WI38 (cell line): ENCODE data around the gene ZNF620.

ENCODE experiments used
- H3K4me3 ChIP-seq: 2 replicates; pipeline ENCODE4 v1.5.1; 2011; ENCODE audit warnings: low read depth, mild to moderate bottlenecking, control low read depth, low read length
- TF ChIP-seq, protein P1 (sequence below): IDR thresholded peaks from 2 replicates; pipeline ENCODE4 v1.5.1; 2012; ENCODE audit warnings: low read depth, mild to moderate bottlenecking, control low read depth, low read length

The ZNF620 gene

DNA sequence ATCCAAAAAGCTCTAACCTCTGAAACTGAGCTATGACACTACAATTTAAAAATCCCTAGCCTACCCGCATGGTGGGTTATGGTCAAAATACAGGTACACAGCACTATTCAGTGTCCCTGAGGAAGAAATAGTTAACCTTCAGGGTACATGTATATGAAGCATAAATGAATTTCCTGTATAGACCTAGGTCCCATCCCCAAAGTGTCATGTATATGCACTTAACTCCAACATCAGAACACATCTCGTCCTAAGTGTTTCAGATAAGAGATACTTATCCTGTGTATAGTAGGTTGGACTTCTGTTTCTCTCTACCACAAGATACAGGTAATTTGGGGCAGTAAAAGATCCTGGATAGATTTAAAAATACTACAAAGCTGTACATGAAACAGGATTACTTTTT, 42.3 kb upstream of the ZNF620 start:
- no peak overlapping the region for H3K4me3 ChIP-seq
- TF ChIP-seq, protein P1, sequence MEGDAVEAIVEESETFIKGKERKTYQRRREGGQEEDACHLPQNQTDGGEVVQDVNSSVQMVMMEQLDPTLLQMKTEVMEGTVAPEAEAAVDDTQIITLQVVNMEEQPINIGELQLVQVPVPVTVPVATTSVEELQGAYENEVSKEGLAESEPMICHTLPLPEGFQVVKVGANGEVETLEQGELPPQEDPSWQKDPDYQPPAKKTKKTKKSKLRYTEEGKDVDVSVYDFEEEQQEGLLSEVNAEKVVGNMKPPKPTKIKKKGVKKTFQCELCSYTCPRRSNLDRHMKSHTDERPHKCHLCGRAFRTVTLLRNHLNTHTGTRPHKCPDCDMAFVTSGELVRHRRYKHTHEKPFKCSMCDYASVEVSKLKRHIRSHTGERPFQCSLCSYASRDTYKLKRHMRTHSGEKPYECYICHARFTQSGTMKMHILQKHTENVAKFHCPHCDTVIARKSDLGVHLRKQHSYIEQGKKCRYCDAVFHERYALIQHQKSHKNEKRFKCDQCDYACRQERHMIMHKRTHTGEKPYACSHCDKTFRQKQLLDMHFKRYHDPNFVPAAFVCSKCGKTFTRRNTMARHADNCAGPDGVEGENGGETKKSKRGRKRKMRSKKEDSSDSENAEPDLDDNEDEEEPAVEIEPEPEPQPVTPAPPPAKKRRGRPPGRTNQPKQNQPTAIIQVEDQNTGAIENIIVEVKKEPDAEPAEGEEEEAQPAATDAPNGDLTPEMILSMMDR: no peak

DNA sequence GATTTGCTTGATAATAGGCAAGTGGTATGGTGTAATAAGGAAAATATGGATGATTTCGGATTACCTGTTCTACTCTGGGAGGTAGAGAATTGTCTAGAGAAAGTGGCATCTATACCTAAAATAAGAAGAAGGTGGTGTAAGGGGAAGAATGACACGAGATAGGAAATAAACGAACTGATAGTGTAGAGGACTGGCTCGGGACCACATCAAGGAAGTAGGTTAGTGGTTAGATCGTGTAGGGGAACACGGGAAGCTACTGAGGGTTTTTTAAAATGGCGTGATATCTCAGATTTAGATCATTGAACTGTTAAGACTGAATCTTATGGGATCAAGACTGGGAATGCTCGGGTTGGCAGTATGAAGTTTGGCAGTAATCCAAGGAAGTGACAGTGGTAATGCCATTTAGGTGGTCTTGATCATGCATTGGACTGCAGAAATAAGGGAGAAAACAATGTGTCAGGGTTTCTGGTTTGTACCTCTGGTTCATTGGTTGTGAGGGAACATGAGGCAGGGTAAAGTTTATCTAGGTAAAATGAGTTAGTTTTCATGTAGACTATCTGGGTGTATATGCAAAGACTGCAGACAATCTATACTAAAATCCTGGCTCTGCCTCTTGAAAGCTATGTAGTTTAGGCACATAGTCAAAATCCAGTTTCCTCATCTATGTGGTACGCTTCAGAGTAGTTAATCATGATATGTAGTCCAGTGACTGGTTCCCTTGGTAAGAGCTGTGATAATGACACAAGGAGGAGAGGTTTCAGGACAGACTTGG, 41.3 kb upstream of the ZNF620 start:
- no peak overlapping the region for H3K4me3 ChIP-seq
- TF ChIP-seq, protein P1: no peak

DNA sequence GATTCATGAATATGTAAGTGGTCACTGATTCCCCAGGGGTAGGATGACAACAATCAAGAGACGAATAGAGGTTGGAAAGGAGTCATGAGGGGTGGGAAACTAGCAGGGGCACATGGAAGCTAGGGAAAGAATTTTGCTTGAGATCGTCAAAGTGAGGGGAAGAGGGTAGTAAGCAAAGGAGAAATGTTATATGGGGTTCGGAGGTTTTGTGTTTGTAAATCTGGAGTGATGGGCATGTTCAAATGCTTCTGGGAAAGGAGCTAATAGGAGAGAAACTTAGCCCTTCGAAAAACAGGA, 40.8 kb upstream of the ZNF620 start:
- H3K4me3 ChIP-seq: no peak overlapping the region
- TF ChIP-seq, protein P1: no peak

DNA sequence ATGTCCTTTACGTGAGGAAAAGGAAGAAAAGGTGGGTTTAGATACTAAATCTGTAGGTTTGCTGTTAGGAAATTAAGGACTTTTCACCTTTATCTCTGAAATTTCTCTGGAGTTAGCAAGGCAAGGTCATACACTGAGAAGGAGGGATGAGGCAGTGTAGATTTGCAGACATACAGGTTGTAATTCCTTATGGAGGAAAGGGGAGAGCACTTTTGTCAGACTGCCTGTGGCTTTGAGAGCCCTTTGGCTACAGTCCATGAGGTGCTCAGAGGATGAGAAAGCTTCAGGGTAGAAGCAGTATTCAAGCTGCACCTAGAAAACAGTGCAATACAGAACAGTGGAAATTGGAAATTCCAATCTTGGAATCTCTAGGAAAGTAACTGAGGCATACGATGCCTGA, 40.4 kb upstream of the ZNF620 start:
- no peak overlapping the region for H3K4me3 ChIP-seq
- TF ChIP-seq, protein P1: no peak

DNA sequence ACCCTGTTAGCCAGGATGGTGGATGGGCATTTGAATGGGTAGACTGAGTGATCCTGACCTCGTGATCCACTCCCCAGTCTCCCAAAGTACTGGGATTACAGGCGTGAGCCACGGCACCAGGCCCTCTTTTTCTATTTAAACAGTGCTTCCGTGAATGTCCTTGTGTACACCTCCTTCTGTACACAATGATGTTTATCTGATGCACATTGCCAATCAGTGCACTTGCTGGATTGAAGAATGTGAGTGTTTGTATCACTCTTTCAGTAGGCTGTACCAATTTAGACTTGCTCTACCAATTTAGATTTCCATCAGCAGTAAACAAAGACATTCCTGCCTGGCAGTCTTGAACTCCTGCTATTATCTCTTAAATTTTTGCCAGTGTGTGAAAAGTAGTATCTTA, 37.8 kb upstream of the ZNF620 start:
- TF ChIP-seq, protein P1: no peak
- no peak overlapping the region for H3K4me3 ChIP-seq

DNA sequence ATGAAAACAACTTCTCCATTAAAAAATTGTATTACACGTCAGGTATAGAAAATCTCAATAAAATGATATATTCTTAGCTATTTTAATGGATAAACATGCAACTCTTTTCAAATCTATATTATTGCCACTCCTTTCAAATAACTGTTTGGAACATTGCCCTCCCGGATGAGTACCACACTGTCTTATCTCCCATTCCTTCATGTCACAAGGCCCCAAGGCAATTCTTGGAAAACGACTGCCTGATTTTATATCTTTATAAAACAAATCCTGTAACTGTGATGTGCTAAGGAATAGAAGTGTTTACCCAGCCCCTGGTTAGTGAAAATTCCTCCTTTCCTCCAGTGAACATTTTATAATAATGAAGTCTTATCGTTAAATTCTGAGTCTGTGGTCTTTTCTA, 35.1 kb upstream of the ZNF620 start:
- TF ChIP-seq, protein P1: no peak
- H3K4me3 ChIP-seq: no peak overlapping the region

DNA sequence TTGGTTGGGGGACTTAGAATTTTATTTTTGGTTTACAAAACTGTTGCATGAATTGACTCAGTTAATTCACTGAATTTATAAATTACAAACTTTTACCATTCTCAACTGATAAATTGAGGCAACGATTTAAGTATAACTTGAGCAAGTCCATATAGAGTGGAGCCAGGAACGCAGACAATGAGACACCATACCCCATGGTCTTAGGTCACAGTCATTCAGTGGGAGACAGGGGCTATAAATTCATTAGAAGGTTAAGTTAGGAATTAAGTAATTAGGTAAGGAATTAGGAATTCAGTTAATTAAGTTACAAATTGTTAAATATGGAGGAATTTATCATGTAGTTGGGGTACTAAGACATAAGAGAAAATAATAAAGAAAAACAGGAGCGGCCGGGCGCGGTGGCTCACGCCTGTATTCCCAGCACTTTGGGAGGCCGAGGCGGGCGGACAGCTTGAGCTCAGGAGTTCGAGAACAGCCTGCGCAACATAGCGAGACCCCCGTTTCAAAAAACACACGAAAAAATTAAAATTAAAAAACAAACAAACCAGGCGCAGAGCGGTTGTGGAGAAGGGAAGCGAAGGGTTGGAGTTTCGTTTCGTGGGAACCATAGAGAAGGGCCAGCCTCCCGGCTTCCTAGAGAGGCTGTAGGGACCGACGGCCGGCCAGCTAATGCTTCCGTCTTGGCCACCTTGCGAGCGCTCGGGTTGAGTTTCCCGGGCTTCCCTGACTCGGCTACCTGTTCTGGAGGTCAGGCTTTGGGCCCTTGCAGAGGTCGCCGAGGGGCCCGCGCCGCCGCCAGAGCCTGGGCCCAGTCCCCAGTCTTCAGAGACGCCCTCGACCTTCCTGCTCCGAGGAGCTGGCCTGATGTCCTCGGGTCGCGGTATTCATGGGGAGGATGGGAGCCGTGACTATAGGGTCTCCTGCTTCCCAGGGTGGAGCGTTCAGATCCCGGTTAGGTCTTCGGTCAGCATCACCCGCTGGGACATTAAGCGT, 29.1 kb upstream of the ZNF620 start, which contains the start of gene ZNF619:
TSS of gene ZNF619 (plus strand) at position 645 of the 993 bp plus-strand sequence. CDS start 858 bp downstream, outside the sequence.
- TF ChIP-seq, protein P1: no peak
- H3K4me3 ChIP-seq: peak within 1 kb of the TSS; percentile 69
